Measurements from ENCODE around the gene CORO2B. TPM values are rescaled to one million over a fixed set of nuclear protein-coding genes. Genes with fewer than 3 reads are reported as not detected.

Gene CORO2B
- total and polyA plus RNA-seq, 4 donors: 2.4 to 12.5 (median 4.3) TPM

DNA sequence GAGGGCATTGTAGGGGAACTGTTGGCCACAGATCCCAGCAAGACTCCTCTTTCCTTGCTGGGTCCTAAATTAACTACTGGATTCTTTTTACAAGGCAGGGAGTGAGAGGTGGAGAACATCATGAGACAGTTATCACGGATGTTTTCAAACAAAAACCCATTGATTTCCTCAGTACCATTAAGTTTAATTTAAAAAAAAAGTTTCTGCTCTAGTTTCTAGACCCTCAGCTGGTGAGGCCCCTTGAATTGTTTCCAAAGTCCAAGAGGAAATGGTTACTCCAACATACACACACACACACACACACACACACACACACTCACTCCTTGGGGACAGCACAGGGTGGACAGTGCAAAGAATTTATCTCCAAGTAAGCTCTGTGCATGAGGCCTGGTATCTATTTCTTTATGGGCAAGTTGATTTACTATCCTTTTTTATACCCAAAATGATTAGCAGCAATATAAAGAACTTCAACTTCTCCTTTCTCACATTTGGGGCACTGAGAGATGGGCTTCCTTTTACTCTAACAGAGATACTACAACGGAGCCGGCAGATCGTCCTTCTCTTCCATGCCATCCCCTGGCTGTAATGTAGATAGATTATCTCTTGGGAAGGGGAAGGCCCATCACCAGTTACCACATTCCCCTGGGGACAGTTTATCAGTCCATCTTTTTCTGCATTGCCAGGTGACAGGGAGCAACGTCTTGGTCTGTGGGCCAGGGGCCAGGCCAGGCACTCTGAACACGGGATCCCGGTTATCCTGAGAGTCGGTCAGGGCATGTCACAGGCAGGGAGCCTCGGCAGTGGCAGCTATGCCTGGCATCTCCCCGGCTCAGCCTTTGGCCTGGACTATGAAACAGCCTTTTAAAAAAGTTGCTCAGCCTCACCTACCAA is 54.7 kb downstream of the CORO2B start:
- ATAC-seq (ENCODE audit: insufficient read depth, low FRiP score) (no peak), DNase-seq (peak; percentile 74 to 87 (median 83))
- 70 to 73% methylated on average over 10 of the region's 10 CpGs for WGBS, 2 donors
- no peak overlapping the region for H3K27ac ChIP-seq (ENCODE audit: low read depth in 1 of 2, low read length in 1 of 2)
- no peaks in the 10 kb centered on the region for H3K27me3 ChIP-seq (ENCODE audit: control insufficient read depth in 3 of 3, insufficient read depth in 3 of 3, low read length in 2 of 3)
- H3K4me1 ChIP-seq (ENCODE audit: control insufficient read depth in 5 of 5, insufficient read depth in 5 of 5, low read length in 5 of 5): peaks cover 8 to 69% (median 43%) of the 10 kb centered on the region in 5 donors
- H3K9ac ChIP-seq (ENCODE audit: insufficient read depth in 1 of 2, low read length in 2 of 2): no peak overlapping the region
- no peak overlapping the region for H3K4me3 ChIP-seq
- no peak for TF ChIP-seq CTCF (IDR thresholded peaks at IDR 0.05; ENCODE audit: control extremely low read depth, extremely low read depth)
- no peaks in the 10 kb centered on the region for H3K9me3 ChIP-seq (ENCODE audit: control insufficient read depth in 4 of 4, insufficient read depth in 3 of 4, low read length in 3 of 4)
- no peaks in the 10 kb centered on the region for H3K36me3 ChIP-seq (ENCODE audit: control insufficient read depth in 4 of 4, insufficient read depth in 4 of 4, low read length in 4 of 4)

DNA sequence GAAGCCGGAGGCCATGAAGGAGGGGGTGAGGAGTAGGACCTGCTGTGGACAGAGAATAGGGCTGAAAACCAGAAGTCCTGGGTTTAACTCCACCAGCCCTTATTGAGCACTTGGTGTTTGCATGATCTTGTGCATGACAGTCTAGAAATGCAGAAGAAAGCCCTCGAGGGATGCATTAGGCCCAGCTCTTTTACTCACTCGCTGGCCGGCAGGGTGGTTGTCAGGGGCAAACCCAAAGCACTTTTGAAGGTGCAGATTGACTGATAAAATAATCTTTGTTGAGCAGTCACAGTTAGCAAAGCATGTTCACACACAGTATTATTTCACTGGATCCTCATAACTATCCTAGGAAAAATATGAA is 55.3 kb downstream of the CORO2B start:
- no peak for DNase-seq
- no peaks in the 10 kb centered on the region for H3K9me3 ChIP-seq (ENCODE audit: control insufficient read depth in 4 of 4, insufficient read depth in 3 of 4, low read length in 3 of 4)
- no peak overlapping the region for H3K27ac ChIP-seq (ENCODE audit: low read depth in 1 of 2, low read length in 1 of 2)
- H3K4me1 ChIP-seq (ENCODE audit: control insufficient read depth in 5 of 5, insufficient read depth in 5 of 5, low read length in 5 of 5): peaks cover 8 to 76% (median 49%) of the 10 kb centered on the region in 5 donors
- ATAC-seq (ENCODE audit: insufficient read depth, low FRiP score): no peak
- no peaks in the 10 kb centered on the region for H3K27me3 ChIP-seq (ENCODE audit: control insufficient read depth in 3 of 3, insufficient read depth in 3 of 3, low read length in 2 of 3)
- no peak overlapping the region for H3K4me3 ChIP-seq
- TF ChIP-seq CTCF (IDR thresholded peaks at IDR 0.05; ENCODE audit: control extremely low read depth, extremely low read depth): no peak
- WGBS, 2 donors: 95 to 96% methylated on average over 4 of the region's 4 CpGs
- no peaks in the 10 kb centered on the region for H3K36me3 ChIP-seq (ENCODE audit: control insufficient read depth in 4 of 4, insufficient read depth in 4 of 4, low read length in 4 of 4)
- no peak overlapping the region for H3K9ac ChIP-seq (ENCODE audit: insufficient read depth in 1 of 2, low read length in 2 of 2)

DNA sequence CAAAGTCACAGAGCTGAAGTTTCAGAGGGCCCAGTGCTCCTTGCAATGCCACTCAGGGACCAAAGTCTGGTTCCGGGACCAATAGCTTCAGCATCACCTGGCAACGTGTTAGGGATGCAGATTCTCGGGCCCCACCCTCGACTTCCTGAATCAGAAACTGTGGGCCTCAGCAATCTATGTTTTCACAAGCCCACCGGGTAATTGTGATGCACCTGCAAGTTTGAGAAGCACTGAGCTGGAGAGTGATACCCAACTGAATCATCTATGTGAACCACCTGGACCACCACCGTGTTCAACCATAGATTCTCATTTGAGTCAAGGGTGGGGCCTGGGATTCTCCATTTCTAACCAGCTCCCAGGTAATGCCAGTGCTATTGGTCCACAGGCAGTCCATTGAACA is 55.7 kb downstream of the CORO2B start:
- WGBS, 2 donors: 88 to 90% methylated on average over 6 of the region's 6 CpGs
- peaks cover 9 to 80% (median 50%) of the 10 kb centered on the region in 5 donors for H3K4me1 ChIP-seq (ENCODE audit: control insufficient read depth in 5 of 5, insufficient read depth in 5 of 5, low read length in 5 of 5)
- no peak overlapping the region for H3K27ac ChIP-seq (ENCODE audit: low read depth in 1 of 2, low read length in 1 of 2)
- TF ChIP-seq CTCF (IDR thresholded peaks at IDR 0.05; ENCODE audit: control extremely low read depth, extremely low read depth): no peak
- H3K9me3 ChIP-seq (ENCODE audit: control insufficient read depth in 4 of 4, insufficient read depth in 3 of 4, low read length in 3 of 4): no peaks in the 10 kb centered on the region
- no peak overlapping the region for H3K9ac ChIP-seq (ENCODE audit: insufficient read depth in 1 of 2, low read length in 2 of 2)
- DNase-seq (no peak), ATAC-seq (ENCODE audit: insufficient read depth, low FRiP score) (no peak)
- no peaks in the 10 kb centered on the region for H3K27me3 ChIP-seq (ENCODE audit: control insufficient read depth in 3 of 3, insufficient read depth in 3 of 3, low read length in 2 of 3)
- H3K36me3 ChIP-seq (ENCODE audit: control insufficient read depth in 4 of 4, insufficient read depth in 4 of 4, low read length in 4 of 4): no peaks in the 10 kb centered on the region
- no peak overlapping the region for H3K4me3 ChIP-seq
